Measurements from ENCODE around the gene ELMO1.

- TF ChIP-seq CTCF (IDR thresholded peaks at IDR 0.05) (no peak), RAD21 (conservative IDR thresholded peaks at IDR 0.05 in 1 of 2, IDR thresholded peaks at IDR 0.05 in 1 of 2) (no peak), POLR2A (IDR thresholded peaks at IDR 0.05; ENCODE audit: low read length) (no peak), MAFK (IDR thresholded peaks at IDR 0.05; ENCODE audit: partially characterized antibody) (no peak), BCL3 (IDR thresholded peaks at IDR 0.05) (no peak), RCOR1 (IDR thresholded peaks at IDR 0.05; ENCODE audit: low read depth, low read length) (no peak), KDM1A (IDR thresholded peaks at IDR 0.05; ENCODE audit: low read depth) (no peak), PBX3 (IDR thresholded peaks at IDR 0.05) (no peak), CEBPB (IDR thresholded peaks at IDR 0.05) (no peak)
Measured at GRCh38 chr7:37216923-37217322, 231.7 kb downstream of the ELMO1 start.

Data from A549 (cell line).